Stomach smooth muscle (tissue), 2 donors: ENCODE results near the gene TP53BP2.
"Not testable (repeated sequence)": the region's sequence is repeated elsewhere in the genome, so short reads cannot be mapped to it uniquely, and the experiment has no call there.

ENCODE experiments used
- H3K27ac ChIP-seq: one replicate; pipeline ENCODE4 v1.7.0; 2013; ENCODE audit warnings: mild to moderate bottlenecking, low read length, inconsistent platforms
- H3K27me3 ChIP-seq, 2 donors: one replicate each; pipeline ENCODE4 v1.7.0; 2013; ENCODE audit warnings: low read length in 2 of 2; ENCODE audit not compliant: insufficient read depth in 2 of 2, control insufficient read depth in 1 of 2
- H3K36me3 ChIP-seq, 2 donors: one replicate each; pipeline ENCODE4 v1.7.0; 2013; ENCODE audit warnings: low read length in 2 of 2; ENCODE audit not compliant: control insufficient read depth in 2 of 2, insufficient read depth in 2 of 2
- H3K4me1 ChIP-seq: one replicate; pipeline ENCODE4 v1.7.0; 2013; ENCODE audit warnings: low read length; ENCODE audit not compliant: control insufficient read depth, insufficient read depth
- H3K4me3 ChIP-seq, 2 donors: one replicate each; pipeline ENCODE4 v1.7.0; 2013; ENCODE audit warnings: low read length in 2 of 2
- H3K9ac ChIP-seq, 2 donors: one replicate each; pipeline ENCODE4 v1.7.0; 2013; ENCODE audit warnings: low read length in 2 of 2, mild to moderate bottlenecking in 1 of 2
- H3K9me3 ChIP-seq, 2 donors: one replicate each; pipeline ENCODE4 v1.7.0; 2013; ENCODE audit warnings: low read length in 2 of 2; ENCODE audit not compliant: control insufficient read depth in 2 of 2
- donor health status: healthy.
- donor health status: Pancreatic carcinoma.

The TP53BP2 gene

DNA sequence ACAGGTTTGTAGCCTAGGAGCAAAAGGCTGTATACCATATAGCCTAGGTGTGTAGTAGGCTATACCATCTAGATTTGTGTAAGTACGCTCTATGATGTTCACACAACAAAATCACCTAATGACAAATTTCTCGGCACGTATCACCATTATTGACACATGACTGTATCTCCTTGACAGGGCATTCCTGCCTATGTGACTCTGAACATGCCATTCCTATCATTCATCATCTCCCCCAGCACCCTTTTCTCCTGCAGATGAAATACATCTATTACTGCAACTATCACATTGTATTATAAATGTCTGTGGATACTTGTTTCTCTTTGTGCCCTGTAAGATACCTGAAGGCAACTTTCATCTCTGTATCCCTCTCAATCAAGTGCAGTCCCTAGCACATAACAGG is 29.9 kb downstream of the TP53BP2 start:
- no peak overlapping the region for H3K27ac ChIP-seq
- H3K27me3 ChIP-seq: no peaks in the 10 kb centered on the region
- H3K4me1 ChIP-seq: no peaks in the 10 kb centered on the region
- H3K9me3 ChIP-seq: no peaks in the 10 kb centered on the region
- H3K9ac ChIP-seq: no peak overlapping the region
- H3K36me3 ChIP-seq: peaks cover 17 to 22% of the 10 kb centered on the region in 2 donors
- no peak overlapping the region for H3K4me3 ChIP-seq

DNA sequence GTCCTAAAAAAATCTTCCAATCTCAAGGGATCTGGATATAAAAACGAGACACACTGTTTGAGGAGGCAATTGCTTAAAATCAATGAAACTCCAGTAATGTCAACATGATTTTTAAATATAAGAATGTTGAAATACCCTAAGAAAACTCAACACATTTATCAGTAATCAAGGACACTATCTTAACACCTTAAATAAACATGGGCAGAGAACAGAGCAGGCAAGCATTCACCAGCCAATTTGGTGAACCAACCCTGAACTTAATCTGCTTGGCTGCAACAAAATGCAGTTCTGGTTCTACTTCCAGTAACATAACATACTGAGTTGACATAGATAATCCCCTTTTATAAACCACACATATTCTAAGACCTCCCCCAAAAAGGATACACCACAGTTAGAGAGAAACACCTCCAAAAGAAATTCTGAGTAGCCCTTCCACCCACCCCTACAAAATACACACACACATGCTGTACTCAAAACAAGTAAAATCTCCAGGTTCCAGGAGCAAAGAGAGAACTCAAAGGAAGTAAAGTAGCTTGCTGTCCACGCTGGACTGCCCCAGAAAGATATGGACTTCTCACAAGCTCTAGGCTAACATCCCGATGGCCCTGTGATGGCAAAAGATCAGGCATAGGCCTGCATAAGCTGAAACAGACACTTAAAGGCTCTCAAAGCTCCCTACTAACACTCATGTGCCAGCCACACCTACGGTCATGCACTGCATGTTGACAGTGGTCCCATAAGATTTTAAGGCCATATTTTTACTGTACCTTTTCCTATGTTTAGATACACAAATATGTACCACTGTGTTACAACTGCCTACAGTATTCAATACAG is 30.5 kb downstream of the TP53BP2 start:
- Histone ChIP-seq H3K36me3 (peaks cover 12 to 19% of the 10 kb centered on the region in 2 donors), H3K4me3 (no peak overlapping the region), H3K4me1 (no peaks in the 10 kb centered on the region), H3K27me3 (no peaks in the 10 kb centered on the region), H3K9me3 (no peaks in the 10 kb centered on the region), H3K27ac (no peak overlapping the region), H3K9ac (no peak overlapping the region)

DNA sequence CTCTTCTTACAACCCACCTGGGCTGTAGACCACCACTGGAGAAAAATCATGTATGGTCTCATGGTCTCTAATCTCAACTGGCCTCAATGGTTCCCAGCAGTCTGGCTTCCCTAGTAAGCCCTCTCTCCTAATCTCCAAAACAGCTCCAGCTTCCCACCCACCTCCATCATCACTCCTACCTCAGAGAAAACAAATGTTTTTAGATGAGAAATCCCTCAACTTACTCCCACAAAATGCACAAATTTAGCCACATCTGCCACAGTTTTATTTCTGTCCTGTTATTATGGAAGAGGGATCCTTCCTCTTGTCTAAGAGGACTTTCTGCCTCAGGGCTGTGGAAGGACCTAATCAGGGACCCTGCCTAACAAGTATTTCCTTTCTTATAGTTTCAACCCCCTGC is 32.1 kb downstream of the TP53BP2 start:
- Histone ChIP-seq H3K27me3 (no peaks in the 10 kb centered on the region), H3K4me1 (no peaks in the 10 kb centered on the region), H3K4me3 (no peak overlapping the region), H3K9me3 (no peaks in the 10 kb centered on the region), H3K9ac (no peak overlapping the region), H3K27ac (no peak overlapping the region), H3K36me3 (peaks cover 6 to 13% of the 10 kb centered on the region in 2 donors)

DNA sequence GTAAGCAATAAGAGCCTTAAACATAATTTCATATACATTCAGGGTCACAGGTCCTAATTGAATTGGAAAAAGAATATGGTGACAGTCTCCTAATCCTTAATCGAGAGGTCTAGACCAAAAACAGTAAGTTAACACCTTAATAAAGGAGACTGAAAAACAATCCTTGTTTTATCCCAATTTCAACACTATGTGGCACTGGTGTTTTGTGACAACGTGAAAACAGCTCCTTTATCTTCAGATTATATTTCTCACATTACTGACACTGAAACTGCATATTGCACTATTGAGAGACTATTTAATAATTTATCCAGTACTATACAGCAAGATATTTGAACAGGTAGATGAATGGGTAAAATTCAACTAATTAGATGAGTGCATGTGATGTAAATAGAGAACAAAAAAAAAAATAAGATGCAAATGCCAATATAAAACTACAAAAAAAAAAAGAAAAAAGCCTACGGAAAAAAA is 34.1 kb downstream of the TP53BP2 start:
- no peak overlapping the region for H3K9ac ChIP-seq
- no peak overlapping the region for H3K4me3 ChIP-seq
- no peaks in the 10 kb centered on the region for H3K4me1 ChIP-seq
- no peaks in the 10 kb centered on the region for H3K27me3 ChIP-seq
- peaks cover 8 to 13% of the 10 kb centered on the region in 2 donors for H3K36me3 ChIP-seq
- H3K9me3 ChIP-seq: no peaks in the 10 kb centered on the region
- no peak overlapping the region for H3K27ac ChIP-seq

DNA sequence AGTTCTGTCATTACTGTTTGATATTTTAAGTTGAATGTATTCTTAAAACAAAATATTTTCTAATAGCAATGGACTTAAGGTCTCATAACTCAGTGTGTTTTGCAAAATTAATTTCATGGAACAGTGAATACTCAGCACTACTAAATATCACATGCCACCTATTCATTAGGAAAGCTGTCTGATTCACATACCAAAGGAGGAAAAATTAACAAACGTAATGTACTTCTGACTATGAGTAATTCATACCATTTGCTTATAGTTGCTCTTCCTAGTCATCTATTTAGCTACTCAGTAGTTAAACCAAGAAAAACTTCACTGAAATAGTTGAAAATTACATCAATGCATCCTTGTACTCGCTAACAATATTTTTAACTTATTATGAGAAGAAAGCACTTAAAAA is 35.2 kb downstream of the TP53BP2 start:
- no peak overlapping the region for H3K4me3 ChIP-seq

DNA sequence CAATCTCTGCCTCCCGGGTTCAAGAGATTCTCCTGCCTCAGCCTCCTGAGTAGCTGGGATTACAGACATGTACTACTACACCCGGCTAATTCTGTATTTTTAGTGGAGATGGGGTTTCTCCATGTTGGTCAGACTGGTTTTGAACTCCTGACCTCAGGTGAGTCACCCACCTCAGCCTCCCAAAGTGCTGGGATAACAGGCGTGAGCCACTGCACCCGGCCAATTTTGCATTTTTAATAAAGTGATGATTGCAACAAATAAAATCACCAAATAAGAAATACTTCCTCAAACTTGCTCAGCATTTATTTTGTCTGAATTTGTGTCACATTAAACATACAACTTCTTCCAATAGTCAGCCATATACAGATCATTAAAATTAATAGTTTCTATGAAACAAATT is 35.8 kb downstream of the TP53BP2 start:
- not testable (repeated sequence) for H3K9me3 ChIP-seq, H3K27ac ChIP-seq, H3K4me3 ChIP-seq, H3K4me1 ChIP-seq, H3K9ac ChIP-seq, H3K27me3 ChIP-seq
- peaks cover 9 to 21% of the 10 kb centered on the region in 2 donors for H3K36me3 ChIP-seq

More for the DNA sequence above, 35.2 kb downstream of the TP53BP2 start:
- Histone ChIP-seq H3K9me3 (no peaks in the 10 kb centered on the region), H3K27me3 (no peaks in the 10 kb centered on the region), H3K27ac (no peak overlapping the region), H3K4me1 (no peaks in the 10 kb centered on the region), H3K36me3 (peaks cover 9 to 20% of the 10 kb centered on the region in 2 donors), H3K9ac (no peak overlapping the region)

DNA sequence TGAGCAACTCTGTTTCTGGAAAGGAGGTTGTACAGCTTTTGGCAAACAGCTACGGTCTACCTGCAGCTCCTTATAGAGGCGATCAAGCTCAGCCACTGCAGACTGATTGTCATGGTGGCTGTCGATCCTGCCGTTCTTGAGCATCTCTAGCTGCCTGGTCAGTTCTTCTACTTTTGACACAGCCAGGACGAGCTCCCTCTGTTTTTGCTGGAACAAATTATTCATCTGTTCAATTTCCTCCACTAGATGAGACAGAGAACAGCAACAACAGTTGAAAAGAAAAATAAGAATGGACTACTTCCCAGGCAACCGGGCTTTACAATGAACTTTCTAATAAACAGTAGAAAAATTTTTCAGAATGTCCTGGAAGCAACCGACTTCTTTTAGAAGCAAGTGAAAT is 42.5 kb downstream of the TP53BP2 start:
- Histone ChIP-seq H3K9me3 (no peaks in the 10 kb centered on the region), H3K4me1 (no peaks in the 10 kb centered on the region), H3K9ac (no peak overlapping the region), H3K27me3 (no peaks in the 10 kb centered on the region), H3K27ac (no peak overlapping the region), H3K36me3 (peaks cover 39 to 47% of the 10 kb centered on the region in 2 donors), H3K4me3 (no peak overlapping the region)

DNA sequence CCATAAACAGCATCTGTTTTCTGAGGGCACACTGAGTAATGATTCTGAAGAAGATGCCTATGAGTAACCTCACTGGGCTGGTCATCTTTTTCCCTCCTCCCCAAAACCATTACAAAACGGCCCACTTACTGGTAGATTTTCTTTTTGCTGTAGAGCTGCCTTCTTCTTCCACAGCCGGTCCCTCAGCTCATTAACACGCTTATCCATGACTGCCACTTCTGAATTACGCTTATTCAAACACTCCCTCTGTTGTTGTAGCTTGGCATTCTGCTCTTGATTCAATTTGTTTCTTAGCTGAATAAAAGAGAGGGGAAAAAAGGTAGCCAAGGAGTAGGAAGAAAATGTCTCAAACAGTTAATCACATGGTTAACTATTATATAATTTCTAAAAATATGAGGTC is 43.1 kb downstream of the TP53BP2 start:
- H3K27me3 ChIP-seq: no peaks in the 10 kb centered on the region
- no peak overlapping the region for H3K9ac ChIP-seq
- H3K4me3 ChIP-seq: no peak overlapping the region

DNA sequence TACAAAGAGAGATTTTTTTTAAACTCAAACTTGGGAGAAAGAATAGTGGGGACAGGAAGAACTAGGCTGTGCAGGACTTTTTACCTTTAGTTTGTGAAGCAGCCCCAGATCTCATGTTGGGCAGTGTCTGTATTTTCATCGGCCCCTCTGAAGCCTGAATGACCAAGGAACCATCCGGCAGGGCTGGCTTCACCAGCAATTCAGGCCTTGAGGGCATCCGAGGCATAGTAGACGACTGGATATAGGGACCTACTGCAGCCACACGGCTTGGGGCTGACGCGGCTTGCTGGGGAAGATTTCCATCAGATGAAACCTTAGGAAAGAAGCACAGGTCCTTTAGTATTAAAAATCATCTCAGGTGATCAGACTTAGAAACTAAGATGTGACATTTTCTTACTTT is 43.7 kb downstream of the TP53BP2 start:
- no peak overlapping the region for H3K9ac ChIP-seq
- H3K9me3 ChIP-seq: no peaks in the 10 kb centered on the region
- no peak overlapping the region for H3K27ac ChIP-seq
- H3K36me3 ChIP-seq: peaks cover 45 to 54% of the 10 kb centered on the region in 2 donors
- H3K4me1 ChIP-seq: no peaks in the 10 kb centered on the region
- H3K4me3 ChIP-seq: no peak overlapping the region
- H3K27me3 ChIP-seq: no peaks in the 10 kb centered on the region

More for the DNA sequence above, 43.1 kb downstream of the TP53BP2 start:
- no peaks in the 10 kb centered on the region for H3K4me1 ChIP-seq
- H3K27ac ChIP-seq: no peak overlapping the region
- H3K36me3 ChIP-seq: peaks cover 45 to 53% of the 10 kb centered on the region in 2 donors
- no peaks in the 10 kb centered on the region for H3K9me3 ChIP-seq

DNA sequence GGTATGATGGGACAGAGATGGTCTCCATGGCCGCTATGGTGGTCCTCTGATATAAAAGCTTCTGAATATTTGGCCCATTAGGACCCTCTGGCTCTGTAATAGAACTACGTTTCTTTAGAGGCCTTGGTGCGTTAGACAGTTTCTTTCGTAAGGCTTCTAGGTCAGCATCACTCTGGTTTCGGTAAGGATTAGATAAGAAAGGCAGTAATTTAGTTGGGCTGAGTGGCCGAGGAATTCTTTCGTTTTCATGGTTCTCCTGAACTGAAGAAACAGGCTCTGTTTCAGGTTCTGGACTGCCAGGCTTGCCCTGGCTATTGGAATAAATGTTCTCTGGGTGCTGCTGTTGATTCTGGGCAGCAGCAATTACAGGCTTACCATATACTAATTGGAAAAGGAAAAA is 49.5 kb downstream of the TP53BP2 start:
- H3K27me3 ChIP-seq: no peaks in the 10 kb centered on the region
- H3K27ac ChIP-seq: no peak overlapping the region
- peaks cover 26 to 31% of the 10 kb centered on the region in 2 donors for H3K36me3 ChIP-seq
- no peaks in the 10 kb centered on the region for H3K9me3 ChIP-seq
- H3K4me3 ChIP-seq: no peak overlapping the region
- no peaks in the 10 kb centered on the region for H3K4me1 ChIP-seq
- no peak overlapping the region for H3K9ac ChIP-seq
